Mucosa of stomach (tissue), 1 donor: Measurements from ENCODE around the gene ARL16.

Experiments
- H3K27me3 ChIP-seq: one replicate; pipeline ENCODE4 v1.7.0; 2013; ENCODE audit warnings: mild to moderate bottlenecking, low read length; ENCODE audit not compliant: control insufficient read depth, insufficient read depth
- H3K36me3 ChIP-seq: one replicate; pipeline ENCODE4 v1.7.0; 2013; ENCODE audit warnings: low read length; ENCODE audit not compliant: control insufficient read depth, insufficient read depth
- H3K4me1 ChIP-seq: one replicate; pipeline ENCODE4 v1.7.0; 2013; ENCODE audit warnings: mild to moderate bottlenecking, low read length; ENCODE audit not compliant: control insufficient read depth, insufficient read depth
- H3K4me3 ChIP-seq: one replicate; pipeline ENCODE4 v1.7.0; 2013; ENCODE audit warnings: low read length
- H3K9ac ChIP-seq: one replicate; pipeline ENCODE4 v1.7.0; 2013; ENCODE audit warnings: mild to moderate bottlenecking, low read length, moderate library complexity
- H3K9me3 ChIP-seq: one replicate; pipeline ENCODE4 v1.7.0; 2013; ENCODE audit warnings: mild to moderate bottlenecking, low read length, moderate library complexity; ENCODE audit not compliant: control insufficient read depth
- donor health status: Pancreatic carcinoma.

ARL16 gene

GRCh38 chr17:81652906-81653771 is 30.5 kb downstream of the ARL16 start:
- H3K36me3 ChIP-seq, result no peaks in the 10 kb centered on the region
- H3K27me3 ChIP-seq, result peaks cover 18% of the 10 kb centered on the region
- H3K9ac ChIP-seq, result no peak overlapping the region
- no peaks in the 10 kb centered on the region for H3K4me1 ChIP-seq
- no peaks in the 10 kb centered on the region for H3K9me3 ChIP-seq
- no peak overlapping the region for H3K4me3 ChIP-seq

DNA sequence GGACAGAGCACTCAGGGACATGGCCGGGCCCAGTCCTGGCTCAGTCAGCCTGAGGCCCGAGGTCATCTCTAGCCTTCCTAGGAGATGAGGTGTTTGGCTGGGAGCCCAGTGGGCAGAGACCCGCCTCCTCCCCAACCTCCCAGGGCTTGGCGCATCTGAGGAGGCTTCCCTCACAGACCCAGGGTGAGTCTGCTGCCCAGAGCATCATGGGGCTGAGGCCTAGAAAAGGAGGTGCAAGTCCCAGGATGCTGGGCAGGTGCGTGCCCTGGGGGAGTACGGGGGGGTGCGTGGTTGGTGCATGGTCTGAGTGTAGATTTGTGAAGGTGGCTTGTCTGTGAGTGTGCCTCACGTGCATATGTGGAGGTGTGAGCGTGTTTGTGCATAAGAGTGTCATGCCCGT is 31.9 kb downstream of the ARL16 start:
- H3K9me3 ChIP-seq, result no peaks in the 10 kb centered on the region
- H3K9ac ChIP-seq, result no peak overlapping the region
- no peaks in the 10 kb centered on the region for H3K36me3 ChIP-seq
- no peak overlapping the region for H3K4me3 ChIP-seq
- no peaks in the 10 kb centered on the region for H3K4me1 ChIP-seq
- peaks cover 32% of the 10 kb centered on the region for H3K27me3 ChIP-seq

- Histone ChIP-seq H3K9ac (no peak overlapping the region), H3K9me3 (no peaks in the 10 kb centered on the region), H3K27me3 (peaks cover 34% of the 10 kb centered on the region), H3K4me3 (no peak overlapping the region), H3K36me3 (no peaks in the 10 kb centered on the region), H3K4me1 (no peaks in the 10 kb centered on the region)
These were observed 32.6 kb downstream of the ARL16 start for GRCh38 chr17:81650951-81651350.

- Histone ChIP-seq H3K4me1 (no peaks in the 10 kb centered on the region), H3K36me3 (no peaks in the 10 kb centered on the region), H3K9me3 (no peaks in the 10 kb centered on the region), H3K4me3 (no peak overlapping the region), H3K9ac (no peak overlapping the region), H3K27me3 (peaks cover 33% of the 10 kb centered on the region)
These were observed 34.9 kb downstream of the ARL16 start for GRCh38 chr17:81648707-81649085.

- no peaks in the 10 kb centered on the region for H3K36me3 ChIP-seq
- H3K9me3 ChIP-seq, result no peaks in the 10 kb centered on the region
- H3K27me3 ChIP-seq, result peaks cover 29% of the 10 kb centered on the region
- H3K4me1 ChIP-seq, result no peaks in the 10 kb centered on the region
- no peak overlapping the region for H3K4me3 ChIP-seq
- no peak overlapping the region for H3K9ac ChIP-seq
These were observed 35.4 kb downstream of the ARL16 start for GRCh38 chr17:81648013-81648706.

DNA sequence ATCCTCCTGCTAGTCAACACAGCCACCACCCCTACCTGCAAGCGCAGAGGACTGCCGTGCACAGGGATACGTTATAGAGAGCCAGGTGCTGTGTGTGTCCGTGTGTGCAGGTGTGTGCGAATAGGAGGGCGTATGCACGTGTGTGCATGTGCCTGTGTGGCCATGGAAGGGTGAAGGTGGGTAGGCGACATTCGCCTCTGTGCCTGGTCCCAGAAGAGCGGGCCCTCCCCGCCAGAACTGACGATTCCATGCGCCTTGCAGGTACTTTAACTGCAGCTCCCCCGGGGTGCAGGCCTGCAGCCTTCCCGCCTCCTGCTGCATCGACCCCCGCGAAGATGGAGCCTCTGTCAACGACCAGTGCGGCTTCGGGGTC is 36.0 kb downstream of the ARL16 start:
- Histone ChIP-seq H3K9ac (no peak overlapping the region), H3K36me3 (no peaks in the 10 kb centered on the region), H3K4me1 (no peaks in the 10 kb centered on the region), H3K27me3 (peaks cover 29% of the 10 kb centered on the region), H3K4me3 (no peak overlapping the region), H3K9me3 (no peaks in the 10 kb centered on the region)

DNA sequence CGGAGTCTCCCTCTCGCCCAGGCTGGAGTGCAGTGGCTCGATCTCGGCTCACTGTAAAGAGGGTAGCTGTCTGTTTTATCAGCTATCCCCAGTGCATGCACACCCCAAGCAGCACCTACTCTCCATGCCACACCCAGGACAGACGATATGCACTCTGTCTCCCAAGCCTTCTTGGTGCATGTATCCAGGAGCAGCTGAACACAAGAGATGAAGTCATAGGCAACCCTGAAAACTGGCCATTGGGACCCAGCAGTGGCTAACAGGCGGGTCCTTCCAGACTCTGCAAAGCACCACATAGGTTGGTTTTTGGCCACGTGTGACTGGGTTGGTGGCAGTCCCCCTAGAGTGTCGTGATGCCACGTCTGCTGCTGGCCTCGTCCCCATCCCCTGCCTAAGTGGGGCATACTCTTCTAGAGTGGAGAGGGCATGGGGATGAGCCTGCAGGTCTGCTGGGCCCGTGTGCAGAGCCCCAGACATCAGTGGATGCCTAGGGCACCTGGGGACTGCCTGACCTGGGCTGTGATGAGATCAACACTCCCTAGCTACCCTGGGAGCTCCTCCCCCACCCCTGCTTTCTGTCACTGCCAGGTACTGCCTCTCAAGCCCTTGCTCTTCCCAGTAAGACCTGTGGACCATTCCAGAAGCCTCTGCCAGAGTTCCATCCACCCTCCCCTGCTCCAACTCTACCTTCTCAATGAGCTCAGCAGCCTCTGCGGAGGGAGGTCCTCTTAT is 36.6 kb downstream of the ARL16 start:
- H3K27me3 ChIP-seq, result peaks cover 29% of the 10 kb centered on the region
- H3K36me3 ChIP-seq, result no peaks in the 10 kb centered on the region
- no peaks in the 10 kb centered on the region for H3K4me1 ChIP-seq
- no peaks in the 10 kb centered on the region for H3K9me3 ChIP-seq
- no peak overlapping the region for H3K9ac ChIP-seq
- no peak overlapping the region for H3K4me3 ChIP-seq

- Histone ChIP-seq H3K9ac (no peak overlapping the region), H3K27me3 (peaks cover 29% of the 10 kb centered on the region), H3K4me1 (no peaks in the 10 kb centered on the region), H3K36me3 (no peaks in the 10 kb centered on the region), H3K9me3 (no peaks in the 10 kb centered on the region), H3K4me3 (no peak overlapping the region)
These were observed 38.3 kb downstream of the ARL16 start for GRCh38 chr17:81644976-81645952.

- Histone ChIP-seq H3K4me1 (no peaks in the 10 kb centered on the region), H3K9ac (no peak overlapping the region), H3K4me3 (no peak overlapping the region), H3K36me3 (no peaks in the 10 kb centered on the region), H3K9me3 (no peaks in the 10 kb centered on the region), H3K27me3 (peaks cover 25% of the 10 kb centered on the region)
These were observed 39.1 kb downstream of the ARL16 start for GRCh38 chr17:81644496-81644895.

GRCh38 chr17:81641825-81642489 is 41.6 kb downstream of the ARL16 start:
- no peak overlapping the region for H3K9ac ChIP-seq
- no peaks in the 10 kb centered on the region for H3K4me1 ChIP-seq
- H3K9me3 ChIP-seq, result no peaks in the 10 kb centered on the region
- H3K4me3 ChIP-seq, result no peak overlapping the region
- no peaks in the 10 kb centered on the region for H3K36me3 ChIP-seq
- peaks cover 4% of the 10 kb centered on the region for H3K27me3 ChIP-seq

- no peaks in the 10 kb centered on the region for H3K9me3 ChIP-seq
- no peak overlapping the region for H3K4me3 ChIP-seq
- H3K4me1 ChIP-seq, result peaks cover 10% of the 10 kb centered on the region
- H3K36me3 ChIP-seq, result no peaks in the 10 kb centered on the region
- no peak overlapping the region for H3K9ac ChIP-seq
- H3K27me3 ChIP-seq, result no peaks in the 10 kb centered on the region
These were observed 43.6 kb downstream of the ARL16 start for GRCh38 chr17:81640011-81640410.
